KMS-11 (cell line): Measurements from ENCODE around the gene CRIP1.

Source experiments
- H2AFZ ChIP-seq: fragments of 200-600 bp; sonication (generic); 2 replicates; pipeline ENCODE4 v1.6.1; 2016; ENCODE audit warnings: antibody characterized with exemption, mixed run types, low read depth
- H3K27ac ChIP-seq: fragments of 200-600 bp; sonication (generic); 2 replicates; pipeline ENCODE4 v1.6.1; 2016; ENCODE audit warnings: mild to moderate bottlenecking, mixed run types
- H3K27me3 ChIP-seq: fragments of 200-600 bp; sonication (generic); 2 replicates; pipeline ENCODE4 v1.6.1; 2017; ENCODE audit warnings: mild to moderate bottlenecking, low read depth, mixed run types, moderate library complexity; ENCODE audit not compliant: insufficient read depth
- H3K36me3 ChIP-seq: fragments of 200-600 bp; sonication (generic); 2 replicates; pipeline ENCODE4 v1.6.1; 2017; ENCODE audit warnings: mild to moderate bottlenecking, mixed run types; ENCODE audit not compliant: insufficient read depth
- H3K4me1 ChIP-seq: fragments of 200-600 bp; sonication (generic); 2 replicates; pipeline ENCODE4 v1.6.1; 2016; ENCODE audit warnings: mild to moderate bottlenecking, low read depth, mixed run types; ENCODE audit not compliant: poor library complexity, severe bottlenecking
- H3K4me2 ChIP-seq: fragments of 200-600 bp; sonication (generic); 2 replicates; pipeline ENCODE4 v1.7.0; 2016; ENCODE audit warnings: mild to moderate bottlenecking, mixed run types
- H3K4me3 ChIP-seq: fragments of 200-600 bp; sonication (generic); IDR thresholded peaks from 2 replicates; pipeline ENCODE4 v1.6.1; 2017; ENCODE audit warnings: low read depth, low read length, mixed read lengths; ENCODE audit not compliant: insufficient read depth
- H3K79me2 ChIP-seq: fragments of 200-600 bp; sonication (generic); 2 replicates; pipeline ENCODE4 v1.6.1; 2016; ENCODE audit warnings: low read depth, mixed run types; ENCODE audit not compliant: insufficient read depth
- H3K9ac ChIP-seq: fragments of 200-600 bp; sonication (generic); 2 replicates; pipeline ENCODE4 v1.6.1; 2016; ENCODE audit warnings: mild to moderate bottlenecking, mixed run types
- H4K20me1 ChIP-seq: fragments of 200-600 bp; sonication (generic); 2 replicates; pipeline ENCODE4 v1.6.1; 2016; ENCODE audit warnings: mild to moderate bottlenecking, mixed run types; ENCODE audit not compliant: insufficient read depth
- TF ChIP-seq, protein P1 (sequence below): fragments of 200-600 bp; sonication (generic); conservative IDR thresholded peaks from 2 replicates; pipeline ENCODE4 v1.6.1; 2017; ENCODE audit warnings: low read depth, mild to moderate bottlenecking, antibody characterized with exemption, low read length, moderate library complexity, mixed read lengths

The CRIP1 gene

DNA sequence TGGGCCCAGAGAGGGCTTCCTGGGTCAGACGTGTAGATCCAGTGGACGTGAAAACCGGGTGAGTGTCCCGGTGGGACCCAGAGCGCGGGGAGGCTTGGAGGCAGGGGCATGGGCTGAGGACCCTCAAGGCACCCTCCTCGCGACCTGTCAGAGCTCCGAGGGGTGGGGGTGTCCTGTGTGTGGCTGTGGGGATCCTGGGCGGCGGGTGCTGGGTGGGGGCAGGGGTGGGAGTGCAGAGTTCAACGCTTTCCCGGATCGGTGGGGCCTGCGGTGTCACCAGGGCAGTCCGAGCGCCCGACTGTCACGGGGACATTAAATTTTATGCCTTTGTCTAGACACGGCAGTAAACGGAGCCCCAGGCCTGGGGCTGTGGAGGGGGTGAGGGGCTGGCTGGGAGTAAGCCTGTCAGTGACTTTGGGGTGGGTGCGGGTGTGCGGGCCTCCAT is 40.7 kb downstream of the CRIP1 start:
- Histone ChIP-seq H3K27ac (no peak overlapping the region), H3K36me3 (no peaks in the 10 kb centered on the region), H3K9ac (peak overlapping the region; percentile 71; the same call in 1 of the 2 replicates), H4K20me1 (no peaks in the 10 kb centered on the region), H3K4me3 (no peak overlapping the region), H3K27me3 (peaks cover 40% of the 10 kb centered on the region), H3K4me1 (peaks cover 11% of the 10 kb centered on the region), H2AFZ (peak overlapping the region; percentile 94), H3K79me2 (no peaks in the 10 kb centered on the region), H3K4me2 (peak overlapping the region; percentile 68)
- TF ChIP-seq, protein P1, sequence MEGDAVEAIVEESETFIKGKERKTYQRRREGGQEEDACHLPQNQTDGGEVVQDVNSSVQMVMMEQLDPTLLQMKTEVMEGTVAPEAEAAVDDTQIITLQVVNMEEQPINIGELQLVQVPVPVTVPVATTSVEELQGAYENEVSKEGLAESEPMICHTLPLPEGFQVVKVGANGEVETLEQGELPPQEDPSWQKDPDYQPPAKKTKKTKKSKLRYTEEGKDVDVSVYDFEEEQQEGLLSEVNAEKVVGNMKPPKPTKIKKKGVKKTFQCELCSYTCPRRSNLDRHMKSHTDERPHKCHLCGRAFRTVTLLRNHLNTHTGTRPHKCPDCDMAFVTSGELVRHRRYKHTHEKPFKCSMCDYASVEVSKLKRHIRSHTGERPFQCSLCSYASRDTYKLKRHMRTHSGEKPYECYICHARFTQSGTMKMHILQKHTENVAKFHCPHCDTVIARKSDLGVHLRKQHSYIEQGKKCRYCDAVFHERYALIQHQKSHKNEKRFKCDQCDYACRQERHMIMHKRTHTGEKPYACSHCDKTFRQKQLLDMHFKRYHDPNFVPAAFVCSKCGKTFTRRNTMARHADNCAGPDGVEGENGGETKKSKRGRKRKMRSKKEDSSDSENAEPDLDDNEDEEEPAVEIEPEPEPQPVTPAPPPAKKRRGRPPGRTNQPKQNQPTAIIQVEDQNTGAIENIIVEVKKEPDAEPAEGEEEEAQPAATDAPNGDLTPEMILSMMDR: no peak

DNA sequence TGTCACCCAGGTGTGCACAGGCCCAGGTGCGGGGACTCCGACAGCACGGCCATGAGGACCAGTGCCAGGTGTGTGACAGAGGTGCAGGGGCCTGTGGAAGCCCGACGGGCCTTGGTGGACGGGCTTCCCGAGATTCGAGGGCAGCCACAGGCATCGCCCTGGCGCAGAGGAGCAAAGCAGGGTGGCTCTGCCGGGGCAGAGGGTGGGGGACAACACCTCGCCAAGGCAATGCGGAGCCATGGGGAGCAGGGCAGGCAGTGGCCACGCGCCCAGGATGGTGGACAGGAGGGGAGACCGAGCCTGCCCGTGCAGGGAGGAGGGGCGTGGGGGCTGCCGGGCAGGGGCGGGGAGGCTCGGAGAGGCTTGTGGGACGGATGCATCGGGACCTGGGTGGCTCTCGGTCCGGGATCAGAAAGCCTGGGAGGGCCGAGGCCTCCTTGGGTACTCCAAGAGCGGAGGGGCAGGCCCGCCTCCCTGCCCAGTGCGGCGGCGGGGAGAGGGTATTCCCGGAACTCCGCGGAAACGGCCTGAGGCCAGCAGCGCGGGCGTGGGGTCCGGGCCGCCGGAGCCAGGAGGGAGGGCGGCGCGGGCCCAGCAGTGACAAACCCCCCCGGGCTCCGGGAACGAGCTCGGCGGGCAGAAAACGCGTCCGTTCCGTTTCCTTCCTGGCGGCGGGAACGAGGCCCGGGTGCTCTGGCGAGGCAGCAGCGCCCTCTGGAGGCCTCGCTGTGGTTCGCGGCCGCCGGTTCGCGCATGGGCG is 41.3 kb downstream of the CRIP1 start:
- no peaks in the 10 kb centered on the region for H4K20me1 ChIP-seq
- no peak overlapping the region for H3K4me3 ChIP-seq
- H3K36me3 ChIP-seq: no peaks in the 10 kb centered on the region
- peaks cover 11% of the 10 kb centered on the region for H3K4me1 ChIP-seq
- peak overlapping the region; percentile 71 for H3K9ac ChIP-seq
- H3K79me2 ChIP-seq: no peaks in the 10 kb centered on the region
- H3K27me3 ChIP-seq: peaks cover 39% of the 10 kb centered on the region
- TF ChIP-seq, protein P1: peak; percentile 71
- no peak overlapping the region for H3K27ac ChIP-seq
- peak overlapping the region; percentile 94 for H2AFZ ChIP-seq
- H3K4me2 ChIP-seq: peak overlapping the region; percentile 68

DNA sequence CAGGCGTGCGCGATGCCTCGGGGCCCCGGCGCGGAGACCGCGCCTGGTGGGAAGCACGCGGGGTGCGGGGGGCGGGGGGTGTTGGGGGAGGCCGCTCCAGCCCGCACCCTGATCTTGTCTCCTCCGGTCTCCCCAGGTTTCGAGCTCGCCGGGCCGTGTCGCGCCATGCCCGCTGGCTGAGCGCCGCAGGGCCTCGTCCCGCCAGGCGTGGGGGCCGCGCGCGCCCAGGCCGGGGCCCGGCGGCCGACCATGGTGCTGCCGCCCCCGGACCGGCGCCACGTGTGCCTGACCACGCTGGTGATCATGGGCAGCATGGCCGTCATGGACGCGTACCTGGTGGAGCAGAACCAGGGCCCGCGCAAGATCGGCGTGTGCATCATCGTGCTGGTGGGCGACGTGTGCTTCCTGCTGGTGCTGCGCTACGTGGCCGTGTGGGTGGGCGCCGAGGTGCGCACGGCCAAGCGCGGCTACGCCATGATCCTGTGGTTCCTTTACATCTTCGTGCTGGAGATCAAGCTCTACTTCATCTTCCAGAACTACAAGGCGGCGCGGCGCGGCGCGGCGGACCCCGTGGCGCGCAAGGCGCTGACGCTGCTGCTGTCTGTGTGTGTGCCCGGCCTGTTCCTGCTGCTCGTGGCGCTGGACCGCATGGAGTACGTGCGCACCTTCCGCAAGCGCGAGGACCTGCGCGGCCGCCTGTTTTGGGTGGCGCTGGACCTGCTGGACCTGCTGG is 42.1 kb downstream of the CRIP1 start:
- H4K20me1 ChIP-seq: no peaks in the 10 kb centered on the region
- H3K27ac ChIP-seq: no peak overlapping the region
- peak overlapping the region; percentile 94 for H2AFZ ChIP-seq
- no peak overlapping the region; the same call in 1 of the 2 replicates for H3K9ac ChIP-seq
- H3K36me3 ChIP-seq: no peaks in the 10 kb centered on the region
- H3K79me2 ChIP-seq: no peaks in the 10 kb centered on the region
- peaks cover 39% of the 10 kb centered on the region for H3K27me3 ChIP-seq
- TF ChIP-seq, protein P1: no peak
- no peak overlapping the region for H3K4me3 ChIP-seq
- peaks cover 11% of the 10 kb centered on the region for H3K4me1 ChIP-seq
- H3K4me2 ChIP-seq: peak overlapping the region; percentile 68; the same call in 1 of the 2 replicates

DNA sequence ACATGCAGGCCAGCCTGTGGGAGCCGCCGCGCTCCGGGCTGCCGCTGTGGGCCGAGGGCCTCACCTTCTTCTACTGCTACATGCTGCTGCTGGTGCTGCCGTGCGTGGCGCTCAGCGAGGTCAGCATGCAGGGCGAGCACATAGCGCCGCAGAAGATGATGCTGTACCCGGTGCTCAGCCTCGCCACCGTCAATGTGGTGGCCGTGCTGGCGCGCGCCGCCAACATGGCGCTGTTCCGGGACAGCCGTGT is 42.6 kb downstream of the CRIP1 start:
- no peaks in the 10 kb centered on the region for H4K20me1 ChIP-seq
- H3K4me2 ChIP-seq: no peak overlapping the region; the same call in 1 of the 2 replicates
- TF ChIP-seq, protein P1: no peak
- no peak overlapping the region for H2AFZ ChIP-seq
- H3K27me3 ChIP-seq: peaks cover 39% of the 10 kb centered on the region
- no peaks in the 10 kb centered on the region for H3K79me2 ChIP-seq
- H3K4me1 ChIP-seq: peaks cover 11% of the 10 kb centered on the region
- no peaks in the 10 kb centered on the region for H3K36me3 ChIP-seq
- H3K9ac ChIP-seq: no peak overlapping the region
- no peak overlapping the region for H3K27ac ChIP-seq
- no peak overlapping the region for H3K4me3 ChIP-seq
